BE2C (cell line): ENCODE results near the gene ADAMTSL5.

Experiments
- DNase-seq: peaks from one replicate; pipeline ENCODE4 v3.0.0-alpha.2; 2020
- H3K27me3 ChIP-seq: fragments of 250-450 bp; sonication (Bioruptor Pico); 2 replicates; pipeline ENCODE4 v1.5.1; 2020; ENCODE audit warnings: mild to moderate bottlenecking
- H3K36me3 ChIP-seq: fragments of 250-450 bp; sonication (Bioruptor Pico); 2 replicates; pipeline ENCODE4 v1.5.1; 2020; ENCODE audit warnings: mild to moderate bottlenecking
- H3K4me1 ChIP-seq: fragments of 250-450 bp; sonication (Bioruptor Pico); 2 replicates; pipeline ENCODE4 v1.5.1; 2020
- H3K4me3 ChIP-seq: 2 replicates; pipeline ENCODE4 v1.5.1; 2011; ENCODE audit warnings: low read depth, low read length
- H3K9me3 ChIP-seq: fragments of 250-450 bp; sonication (Bioruptor Pico); 2 replicates; pipeline ENCODE4 v1.5.1; 2020
- CTCF ChIP-seq: IDR thresholded peaks from 2 replicates; pipeline ENCODE4 v1.5.1; 2012; ENCODE audit warnings: mild to moderate bottlenecking, low read depth, low read length

ADAMTSL5 gene

GRCh38 chr19:1470055-1470304, 42.8 kb downstream of the ADAMTSL5 start:
- DNase-seq, result no peak
- H3K4me3 ChIP-seq, result no peak overlapping the region
- TF ChIP-seq CTCF, result no peak
- H3K9me3 ChIP-seq, result no peaks in the 10 kb centered on the region
- no peaks in the 10 kb centered on the region for H3K27me3 ChIP-seq
- peaks cover 14% of the 10 kb centered on the region for H3K4me1 ChIP-seq
- H3K36me3 ChIP-seq, result peaks cover 15% of the 10 kb centered on the region

GRCh38 chr19:1469255-1470054, 43.4 kb downstream of the ADAMTSL5 start:
- no peak for TF ChIP-seq CTCF
- no peak for DNase-seq
- peaks cover 14% of the 10 kb centered on the region for H3K4me1 ChIP-seq
- H3K4me3 ChIP-seq, result no peak overlapping the region
- peaks cover 15% of the 10 kb centered on the region for H3K36me3 ChIP-seq
- H3K9me3 ChIP-seq, result no peaks in the 10 kb centered on the region
- H3K27me3 ChIP-seq, result no peaks in the 10 kb centered on the region

- Histone ChIP-seq H3K36me3 (peaks cover 15% of the 10 kb centered on the region), H3K4me1 (peaks cover 8% of the 10 kb centered on the region), H3K27me3 (no peaks in the 10 kb centered on the region), H3K9me3 (no peaks in the 10 kb centered on the region), H3K4me3 (no peak overlapping the region)
- DNase-seq, result no peak
- no peak for TF ChIP-seq CTCF
Observed at GRCh38 chr19:1468821-1469254, 44.0 kb downstream of the ADAMTSL5 start.

- TF ChIP-seq CTCF, result no peak
- peaks cover 8% of the 10 kb centered on the region for H3K4me1 ChIP-seq
- no peaks in the 10 kb centered on the region for H3K27me3 ChIP-seq
- no peaks in the 10 kb centered on the region for H3K9me3 ChIP-seq
- H3K36me3 ChIP-seq, result peaks cover 15% of the 10 kb centered on the region
- no peak overlapping the region for H3K4me3 ChIP-seq
- no peak for DNase-seq
Observed at GRCh38 chr19:1468274-1468820, 44.5 kb downstream of the ADAMTSL5 start.

GRCh38 chr19:1467490-1468273, 45.1 kb downstream of the ADAMTSL5 start:
- no peaks in the 10 kb centered on the region for H3K27me3 ChIP-seq
- H3K4me1 ChIP-seq, result peaks cover 1% of the 10 kb centered on the region
- no peak for TF ChIP-seq CTCF
- H3K9me3 ChIP-seq, result no peaks in the 10 kb centered on the region
- H3K36me3 ChIP-seq, result peaks cover 15% of the 10 kb centered on the region
- no peak overlapping the region for H3K4me3 ChIP-seq
- no peak for DNase-seq

GRCh38 chr19:1467215-1467489, 45.7 kb downstream of the ADAMTSL5 start:
- H3K4me1 ChIP-seq, result no peaks in the 10 kb centered on the region
- no peaks in the 10 kb centered on the region for H3K9me3 ChIP-seq
- no peak for TF ChIP-seq CTCF
- no peak for DNase-seq
- no peaks in the 10 kb centered on the region for H3K27me3 ChIP-seq
- peaks cover 15% of the 10 kb centered on the region for H3K36me3 ChIP-seq
- H3K4me3 ChIP-seq, result no peak overlapping the region
